ENCODE results near the gene CCR7. TPM values are rescaled to one million over a fixed set of nuclear protein-coding genes. Genes with fewer than 3 reads are reported as not detected.

The CCR7 gene
- total RNA-seq, 1 donor from 2014 or later = not detected

GRCh38 chr17:40559564-40559916 is 5.7 kb downstream of the CCR7 start:
- H3K4me1 Mint-ChIP-seq (ENCODE audit: low read depth, unreplicated experiment) = peaks cover 5% of the 10 kb centered on the region
- no peaks in the 10 kb centered on the region for H3K9me3 Mint-ChIP-seq (ENCODE audit: unreplicated experiment)
- Histone ChIP-seq H3K4me3 (ENCODE audit: insufficient read depth, low read depth, low read length) (no peak overlapping the region), H3K27me3 (ENCODE audit: insufficient read depth, low read length) (peaks cover 27% of the 10 kb centered on the region), H3K9ac (ENCODE audit: low read length) (no peak overlapping the region), H3K9me3 (ENCODE audit: insufficient read depth, low read depth, low read length) (no peaks in the 10 kb centered on the region), H3K79me2 (ENCODE audit: insufficient read depth, low read length) (no peaks in the 10 kb centered on the region), H3K27ac (ENCODE audit: low read depth, low read length) (no peak overlapping the region), H3K36me3 (ENCODE audit: insufficient read depth, low read length) (no peaks in the 10 kb centered on the region), H3K4me1 (ENCODE audit: insufficient read depth, low read length) (peaks cover 19% of the 10 kb centered on the region), H3K4me2 (ENCODE audit: low read length) (no peak overlapping the region), H4K20me1 (ENCODE audit: insufficient read depth, low read length) (no peaks in the 10 kb centered on the region), H2AFZ (ENCODE audit: low read depth, low read length) (no peak overlapping the region)
- peaks cover 70% of the 10 kb centered on the region for H3K27me3 Mint-ChIP-seq (ENCODE audit: low read depth, unreplicated experiment)
- no peak overlapping the region for H3K4me3 Mint-ChIP-seq (ENCODE audit: unreplicated experiment)
- TF ChIP-seq CTCF (IDR thresholded peaks at IDR 0.05; ENCODE audit: insufficient read depth, low read depth, low read length) (no peak), EZH2 (IDR thresholded peaks at IDR 0.05; ENCODE audit: insufficient read depth, low read length) (no peak)
- DNase-seq (ENCODE audit: low read depth) (no peak), FAIRE-seq (no peak)
- H3K36me3 Mint-ChIP-seq (ENCODE audit: low read depth, unreplicated experiment) = peaks cover 3% of the 10 kb centered on the region
- no peak overlapping the region for H3K27ac Mint-ChIP-seq (ENCODE audit: unreplicated experiment)

- Mint-ChIP-seq H3K4me1 (ENCODE audit: low read depth, unreplicated experiment) (peaks cover 5% of the 10 kb centered on the region), H3K36me3 (ENCODE audit: low read depth, unreplicated experiment) (no peaks in the 10 kb centered on the region), H3K27me3 (ENCODE audit: low read depth, unreplicated experiment) (peaks cover 68% of the 10 kb centered on the region), H3K4me3 (ENCODE audit: unreplicated experiment) (no peak overlapping the region), H3K9me3 (ENCODE audit: unreplicated experiment) (no peaks in the 10 kb centered on the region), H3K27ac (ENCODE audit: unreplicated experiment) (no peak overlapping the region)
- Histone ChIP-seq H3K4me2 (ENCODE audit: low read length) (no peak overlapping the region), H2AFZ (ENCODE audit: low read depth, low read length) (no peak overlapping the region), H3K79me2 (ENCODE audit: insufficient read depth, low read length) (no peaks in the 10 kb centered on the region), H3K9ac (ENCODE audit: low read length) (no peak overlapping the region), H3K9me3 (ENCODE audit: insufficient read depth, low read depth, low read length) (no peaks in the 10 kb centered on the region), H3K4me1 (ENCODE audit: insufficient read depth, low read length) (peaks cover 24% of the 10 kb centered on the region), H3K4me3 (ENCODE audit: insufficient read depth, low read depth, low read length) (no peak overlapping the region), H3K36me3 (ENCODE audit: insufficient read depth, low read length) (no peaks in the 10 kb centered on the region), H3K27ac (ENCODE audit: low read depth, low read length) (no peak overlapping the region), H3K27me3 (ENCODE audit: insufficient read depth, low read length) (peaks cover 22% of the 10 kb centered on the region), H4K20me1 (ENCODE audit: insufficient read depth, low read length) (no peaks in the 10 kb centered on the region)
- DNase-seq (ENCODE audit: low read depth) (no peak), FAIRE-seq (no peak)
- no peak for TF ChIP-seq EZH2 (IDR thresholded peaks at IDR 0.05; ENCODE audit: insufficient read depth, low read length)
These were observed 6.2 kb downstream of the CCR7 start for GRCh38 chr17:40558890-40559563.

- Histone ChIP-seq H4K20me1 (ENCODE audit: insufficient read depth, low read length) (no peaks in the 10 kb centered on the region), H2AFZ (ENCODE audit: low read depth, low read length) (no peak overlapping the region), H3K4me1 (ENCODE audit: insufficient read depth, low read length) (peaks cover 30% of the 10 kb centered on the region), H3K9ac (ENCODE audit: low read length) (no peak overlapping the region), H3K4me2 (ENCODE audit: low read length) (no peak overlapping the region), H3K9me3 (ENCODE audit: insufficient read depth, low read depth, low read length) (no peaks in the 10 kb centered on the region), H3K27me3 (ENCODE audit: insufficient read depth, low read length) (peaks cover 17% of the 10 kb centered on the region), H3K4me3 (ENCODE audit: insufficient read depth, low read depth, low read length) (no peak overlapping the region), H3K36me3 (ENCODE audit: insufficient read depth, low read length) (no peaks in the 10 kb centered on the region), H3K79me2 (ENCODE audit: insufficient read depth, low read length) (no peaks in the 10 kb centered on the region), H3K27ac (ENCODE audit: low read depth, low read length) (no peak overlapping the region)
- no peak for TF ChIP-seq CTCF (IDR thresholded peaks at IDR 0.05; ENCODE audit: insufficient read depth, low read depth, low read length)
- TF ChIP-seq EZH2 (IDR thresholded peaks at IDR 0.05; ENCODE audit: insufficient read depth, low read length) = no peak
- Mint-ChIP-seq H3K4me1 (ENCODE audit: low read depth, unreplicated experiment) (peaks cover 10% of the 10 kb centered on the region), H3K9me3 (ENCODE audit: unreplicated experiment) (no peaks in the 10 kb centered on the region), H3K27ac (ENCODE audit: unreplicated experiment) (no peak overlapping the region), H3K27me3 (ENCODE audit: low read depth, unreplicated experiment) (peaks cover 66% of the 10 kb centered on the region), H3K36me3 (ENCODE audit: low read depth, unreplicated experiment) (no peaks in the 10 kb centered on the region), H3K4me3 (ENCODE audit: unreplicated experiment) (no peak overlapping the region)
- FAIRE-seq (no peak), DNase-seq (ENCODE audit: low read depth) (no peak)
These were observed 6.9 kb downstream of the CCR7 start for GRCh38 chr17:40558300-40558889.

Measured in astrocyte (in vitro differentiated cells and primary cell).